ENCODE results near the gene CMAS.
A peak's percentile ranks its signal among the peaks of the same experiment; 100 is the strongest.

DNA sequence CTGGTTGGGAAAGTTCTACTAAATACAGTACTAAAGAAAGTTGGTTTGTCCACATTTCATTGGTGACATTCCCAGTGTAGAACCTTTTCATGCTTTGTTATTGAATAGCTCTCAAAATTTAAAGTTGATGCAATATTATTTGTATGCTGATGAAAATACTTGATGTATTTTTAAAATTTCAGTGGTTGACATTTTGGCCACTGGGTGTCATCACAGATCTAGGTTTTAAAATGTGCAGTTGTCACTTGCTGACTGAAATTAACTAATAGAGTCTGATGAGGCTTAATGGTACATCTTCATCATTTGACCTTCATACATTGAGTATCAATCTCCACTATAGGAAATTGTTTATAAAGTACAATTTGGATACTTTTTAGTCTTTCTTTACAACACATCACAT is 37.1 kb downstream of the CMAS start:
- TF ChIP-seq, protein P1, sequence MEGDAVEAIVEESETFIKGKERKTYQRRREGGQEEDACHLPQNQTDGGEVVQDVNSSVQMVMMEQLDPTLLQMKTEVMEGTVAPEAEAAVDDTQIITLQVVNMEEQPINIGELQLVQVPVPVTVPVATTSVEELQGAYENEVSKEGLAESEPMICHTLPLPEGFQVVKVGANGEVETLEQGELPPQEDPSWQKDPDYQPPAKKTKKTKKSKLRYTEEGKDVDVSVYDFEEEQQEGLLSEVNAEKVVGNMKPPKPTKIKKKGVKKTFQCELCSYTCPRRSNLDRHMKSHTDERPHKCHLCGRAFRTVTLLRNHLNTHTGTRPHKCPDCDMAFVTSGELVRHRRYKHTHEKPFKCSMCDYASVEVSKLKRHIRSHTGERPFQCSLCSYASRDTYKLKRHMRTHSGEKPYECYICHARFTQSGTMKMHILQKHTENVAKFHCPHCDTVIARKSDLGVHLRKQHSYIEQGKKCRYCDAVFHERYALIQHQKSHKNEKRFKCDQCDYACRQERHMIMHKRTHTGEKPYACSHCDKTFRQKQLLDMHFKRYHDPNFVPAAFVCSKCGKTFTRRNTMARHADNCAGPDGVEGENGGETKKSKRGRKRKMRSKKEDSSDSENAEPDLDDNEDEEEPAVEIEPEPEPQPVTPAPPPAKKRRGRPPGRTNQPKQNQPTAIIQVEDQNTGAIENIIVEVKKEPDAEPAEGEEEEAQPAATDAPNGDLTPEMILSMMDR (IDR thresholded peaks at IDR 0.05) = peak; percentile 21 to 56 (median 49)
- TF ChIP-seq POLR2A (IDR thresholded peaks at IDR 0.05) = no peak

Measured in vagina (tissue), 2 donors.